HCT116 (cell line): Measurements from ENCODE around the gene ZNF577.

Experiments
- CEBPB ChIP-seq: IDR thresholded peaks from 2 replicates; pipeline ENCODE4 v1.6.1; 2012; ENCODE audit warnings: low read depth
- EZH2 ChIP-seq: fragments of 200-600 bp; sonication (generic); IDR thresholded peaks from 2 replicates; pipeline ENCODE4 v1.6.1; 2017; ENCODE audit warnings: antibody characterized with exemption, mixed run types
- EZH2phosphoT487 ChIP-seq: fragments of 200-600 bp; IDR thresholded peaks from 2 replicates; pipeline ENCODE4 v1.6.1; 2018; ENCODE audit warnings: antibody characterized with exemption, borderline replicate concordance
- FOSL1 ChIP-seq: IDR thresholded peaks from 2 replicates; pipeline ENCODE4 v1.6.1; 2012; ENCODE audit warnings: low read depth
- POLR2A ChIP-seq: IDR thresholded peaks from 2 replicates; pipeline ENCODE4 v1.7.0; 2011; ENCODE audit warnings: borderline replicate concordance; ENCODE audit not compliant: insufficient read depth, insufficient read length; ENCODE audit errors: extremely low read depth
- POLR2AphosphoS5 ChIP-seq: IDR thresholded peaks from 2 replicates; pipeline ENCODE4 v1.6.1; 2011; ENCODE audit warnings: mild to moderate bottlenecking, low read depth, low read length, moderate library complexity
- RAD21 ChIP-seq: IDR thresholded peaks from 2 replicates; pipeline ENCODE4 v1.6.1; 2012; ENCODE audit warnings: low read depth, mild to moderate bottlenecking
- SIN3A ChIP-seq: IDR thresholded peaks from 2 replicates; pipeline ENCODE4 v1.6.1; 2012; ENCODE audit warnings: low read depth
- SP1 ChIP-seq: IDR thresholded peaks from 2 replicates; pipeline ENCODE4 v1.6.1; 2012; ENCODE audit warnings: low read depth
- YY1 ChIP-seq: IDR thresholded peaks from 2 replicates; pipeline ENCODE4 v1.6.1; 2011; ENCODE audit warnings: low read length, low read depth, moderate library complexity, mild to moderate bottlenecking; ENCODE audit not compliant: insufficient replicate concordance; ENCODE audit errors: extremely low read depth
- ZNF274 ChIP-seq: fragments of 200-500 bp; sonication (Bioruptor generic); IDR thresholded peaks from 2 replicates; pipeline ENCODE4 v1.6.1; 2014; ENCODE audit warnings: mild to moderate bottlenecking, low read depth, low read length, inconsistent platforms
- TF ChIP-seq, protein P1 (sequence below): IDR thresholded peaks from 2 replicates; pipeline ENCODE4 v1.6.1; 2012; ENCODE audit warnings: low read depth
- TF ChIP-seq, protein P2 (sequence below), 3 experiments: fragments of 200-600 bp in 1 of 3; sonication (generic) in 1 of 3; IDR thresholded peaks in 2 of 3; conservative IDR thresholded peaks in 1 of 3; 2 replicates each; pipeline ENCODE4 v1.5.1; 2012 to 2017; ENCODE audit warnings: low read depth in 2 of 3, low read length in 2 of 3, antibody characterized with exemption in 1 of 3, borderline replicate concordance in 1 of 3, control low read depth in 1 of 3, mild to moderate bottlenecking in 1 of 3, mixed read lengths in 1 of 3, mixed run types in 1 of 3, moderate library complexity in 1 of 3; ENCODE audit not compliant: insufficient read depth in 1 of 3
- TF ChIP-seq, protein P3 (sequence below): IDR thresholded peaks from 2 replicates; pipeline ENCODE4 v1.6.1; 2012

DNA sequence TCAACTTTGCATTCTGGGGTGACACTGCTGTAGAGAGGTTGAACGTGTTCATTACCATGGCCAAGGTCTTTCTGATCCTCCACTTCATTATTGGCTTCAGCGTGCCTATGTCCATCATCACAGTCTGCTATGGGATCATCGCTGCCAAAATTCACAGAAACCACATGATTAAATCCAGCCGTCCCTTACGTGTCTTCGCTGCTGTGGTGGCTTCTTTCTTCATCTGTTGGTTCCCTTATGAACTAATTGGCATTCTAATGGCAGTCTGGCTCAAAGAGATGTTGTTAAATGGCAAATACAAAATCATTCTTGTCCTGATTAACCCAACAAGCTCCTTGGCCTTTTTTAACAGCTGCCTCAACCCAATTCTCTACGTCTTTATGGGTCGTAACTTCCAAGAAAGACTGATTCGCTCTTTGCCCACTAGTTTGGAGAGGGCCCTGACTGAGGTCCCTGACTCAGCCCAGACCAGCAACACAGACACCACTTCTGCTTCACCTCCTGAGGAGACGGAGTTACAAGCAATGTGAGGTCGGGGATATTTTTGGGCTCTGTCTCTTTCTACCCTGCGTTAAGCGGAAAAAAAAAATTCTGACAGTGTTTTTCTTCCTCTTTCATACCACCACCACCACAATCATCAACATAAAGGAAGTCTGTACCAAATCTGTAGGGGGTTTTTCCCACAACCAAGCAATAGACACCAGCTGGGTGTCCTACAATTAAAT is 63.3 kb downstream of the ZNF577 start:
- TF ChIP-seq, protein P1, sequence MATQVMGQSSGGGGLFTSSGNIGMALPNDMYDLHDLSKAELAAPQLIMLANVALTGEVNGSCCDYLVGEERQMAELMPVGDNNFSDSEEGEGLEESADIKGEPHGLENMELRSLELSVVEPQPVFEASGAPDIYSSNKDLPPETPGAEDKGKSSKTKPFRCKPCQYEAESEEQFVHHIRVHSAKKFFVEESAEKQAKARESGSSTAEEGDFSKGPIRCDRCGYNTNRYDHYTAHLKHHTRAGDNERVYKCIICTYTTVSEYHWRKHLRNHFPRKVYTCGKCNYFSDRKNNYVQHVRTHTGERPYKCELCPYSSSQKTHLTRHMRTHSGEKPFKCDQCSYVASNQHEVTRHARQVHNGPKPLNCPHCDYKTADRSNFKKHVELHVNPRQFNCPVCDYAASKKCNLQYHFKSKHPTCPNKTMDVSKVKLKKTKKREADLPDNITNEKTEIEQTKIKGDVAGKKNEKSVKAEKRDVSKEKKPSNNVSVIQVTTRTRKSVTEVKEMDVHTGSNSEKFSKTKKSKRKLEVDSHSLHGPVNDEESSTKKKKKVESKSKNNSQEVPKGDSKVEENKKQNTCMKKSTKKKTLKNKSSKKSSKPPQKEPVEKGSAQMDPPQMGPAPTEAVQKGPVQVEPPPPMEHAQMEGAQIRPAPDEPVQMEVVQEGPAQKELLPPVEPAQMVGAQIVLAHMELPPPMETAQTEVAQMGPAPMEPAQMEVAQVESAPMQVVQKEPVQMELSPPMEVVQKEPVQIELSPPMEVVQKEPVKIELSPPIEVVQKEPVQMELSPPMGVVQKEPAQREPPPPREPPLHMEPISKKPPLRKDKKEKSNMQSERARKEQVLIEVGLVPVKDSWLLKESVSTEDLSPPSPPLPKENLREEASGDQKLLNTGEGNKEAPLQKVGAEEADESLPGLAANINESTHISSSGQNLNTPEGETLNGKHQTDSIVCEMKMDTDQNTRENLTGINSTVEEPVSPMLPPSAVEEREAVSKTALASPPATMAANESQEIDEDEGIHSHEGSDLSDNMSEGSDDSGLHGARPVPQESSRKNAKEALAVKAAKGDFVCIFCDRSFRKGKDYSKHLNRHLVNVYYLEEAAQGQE: no peak
- TF ChIP-seq CEBPB: no peak
- TF ChIP-seq, protein P2, sequence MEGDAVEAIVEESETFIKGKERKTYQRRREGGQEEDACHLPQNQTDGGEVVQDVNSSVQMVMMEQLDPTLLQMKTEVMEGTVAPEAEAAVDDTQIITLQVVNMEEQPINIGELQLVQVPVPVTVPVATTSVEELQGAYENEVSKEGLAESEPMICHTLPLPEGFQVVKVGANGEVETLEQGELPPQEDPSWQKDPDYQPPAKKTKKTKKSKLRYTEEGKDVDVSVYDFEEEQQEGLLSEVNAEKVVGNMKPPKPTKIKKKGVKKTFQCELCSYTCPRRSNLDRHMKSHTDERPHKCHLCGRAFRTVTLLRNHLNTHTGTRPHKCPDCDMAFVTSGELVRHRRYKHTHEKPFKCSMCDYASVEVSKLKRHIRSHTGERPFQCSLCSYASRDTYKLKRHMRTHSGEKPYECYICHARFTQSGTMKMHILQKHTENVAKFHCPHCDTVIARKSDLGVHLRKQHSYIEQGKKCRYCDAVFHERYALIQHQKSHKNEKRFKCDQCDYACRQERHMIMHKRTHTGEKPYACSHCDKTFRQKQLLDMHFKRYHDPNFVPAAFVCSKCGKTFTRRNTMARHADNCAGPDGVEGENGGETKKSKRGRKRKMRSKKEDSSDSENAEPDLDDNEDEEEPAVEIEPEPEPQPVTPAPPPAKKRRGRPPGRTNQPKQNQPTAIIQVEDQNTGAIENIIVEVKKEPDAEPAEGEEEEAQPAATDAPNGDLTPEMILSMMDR (IDR thresholded peaks at IDR 0.05 in 2 of 3, conservative IDR thresholded peaks at IDR 0.05 in 1 of 3; ENCODE audit: borderline replicate concordance in 1 of 3, insufficient read depth in 1 of 3, low read depth in 2 of 3, low read length in 2 of 3): no peak
- no peak for TF ChIP-seq RAD21
- no peak for TF ChIP-seq YY1
- no peak for TF ChIP-seq ZNF274
- TF ChIP-seq EZH2: no peak
- no peak for TF ChIP-seq POLR2AphosphoS5
- TF ChIP-seq FOSL1: no peak
- no peak for TF ChIP-seq SP1
- no peak for TF ChIP-seq POLR2A
- TF ChIP-seq EZH2phosphoT487: no peak
- no peak for TF ChIP-seq SIN3A
- TF ChIP-seq, protein P3, sequence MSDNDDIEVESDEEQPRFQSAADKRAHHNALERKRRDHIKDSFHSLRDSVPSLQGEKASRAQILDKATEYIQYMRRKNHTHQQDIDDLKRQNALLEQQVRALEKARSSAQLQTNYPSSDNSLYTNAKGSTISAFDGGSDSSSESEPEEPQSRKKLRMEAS: no peak
